ENCODE data around the gene CAPZB. TPM values are rescaled to one million over a fixed set of nuclear protein-coding genes. Genes with fewer than 3 reads are reported as not detected.
"Not testable (repeated sequence)": the region's sequence is repeated elsewhere in the genome, so short reads cannot be mapped to it uniquely, and the experiment has no call there.

Gene CAPZB
- total and polyA plus RNA-seq, 2 experiments from 2014 or later: 229 to 494 TPM

- Histone ChIP-seq H3K36me3 (ENCODE audit: low read depth) (no peaks in the 10 kb centered on the region), H3K4me1 (ENCODE audit: insufficient read depth) (no peaks in the 10 kb centered on the region), H3K9ac (no peak overlapping the region), H3K4me2 (ENCODE audit: unreplicated experiment) (no peak overlapping the region), H3F3A (ENCODE audit: insufficient read depth) (peaks cover 6% of the 10 kb centered on the region), H3K27me3 (replicated peaks; ENCODE audit: insufficient read depth) (no peaks in the 10 kb centered on the region), H3K4me3 (no peak overlapping the region), H2AFZ (no peak overlapping the region), H3K9me3 (ENCODE audit: low read depth) (no peaks in the 10 kb centered on the region), H3K27ac (no peak overlapping the region), H4K20me1 (ENCODE audit: insufficient read depth) (no peaks in the 10 kb centered on the region), H3K9me2 (ENCODE audit: insufficient read depth) (no peaks in the 10 kb centered on the region), H3K79me2 (ENCODE audit: insufficient read depth) (no peaks in the 10 kb centered on the region)
- in situ Hi-C loops (cut with MboI): no loop called here
- no peak for TF ChIP-seq EZH2phosphoT487 (IDR thresholded peaks at IDR 0.05; ENCODE audit: insufficient read depth, low read depth)
- no peak for DNase-seq
These were observed 25.8 kb upstream of the CAPZB start for GRCh38 chr1:19511116-19511515.

- H3K79me2 ChIP-seq (ENCODE audit: insufficient read depth); H4K20me1 ChIP-seq (ENCODE audit: insufficient read depth); H3K9me3 ChIP-seq (ENCODE audit: low read depth); H3K4me2 ChIP-seq (ENCODE audit: unreplicated experiment); DNase-seq; in situ Hi-C loops (cut with MboI); H2AFZ ChIP-seq; H3K4me3 ChIP-seq; H3K27ac ChIP-seq; H3K9me2 ChIP-seq (ENCODE audit: insufficient read depth); H3K27me3 ChIP-seq (replicated peaks; ENCODE audit: insufficient read depth); H3K36me3 ChIP-seq (ENCODE audit: low read depth); H3K9ac ChIP-seq: not testable (repeated sequence)
- Histone ChIP-seq H3F3A (ENCODE audit: insufficient read depth) (peaks cover 20% of the 10 kb centered on the region), H3K4me1 (ENCODE audit: insufficient read depth) (peaks cover 13% of the 10 kb centered on the region)
- WGBS, 2 experiments (ENCODE audit: low coverage in 1 of 2, low lambda C conversion rate in 2 of 2, missing lambda C conversion rate in 2 of 2): 97 to 100% methylated on average over 8 of the region's 8 CpGs
These were observed 24.3 kb upstream of the CAPZB start for GRCh38 chr1:19509647-19510046.

GRCh38 chr1:19507516-19507915 is 22.2 kb upstream of the CAPZB start:
- no peaks in the 10 kb centered on the region for H3K9me2 ChIP-seq (ENCODE audit: insufficient read depth)
- H3K36me3 ChIP-seq (ENCODE audit: low read depth): no peaks in the 10 kb centered on the region
- H3K4me1 ChIP-seq (ENCODE audit: insufficient read depth): peaks cover 13% of the 10 kb centered on the region
- peaks cover 26% of the 10 kb centered on the region for H3F3A ChIP-seq (ENCODE audit: insufficient read depth)
- in situ Hi-C loops (cut with MboI): no loop called here
- H4K20me1 ChIP-seq (ENCODE audit: insufficient read depth): no peaks in the 10 kb centered on the region
- 94 to 98% methylated on average over 4 to 5 of the region's 5 CpGs for WGBS, 2 experiments (ENCODE audit: low coverage in 1 of 2, low lambda C conversion rate in 2 of 2, missing lambda C conversion rate in 2 of 2)
- no peaks in the 10 kb centered on the region for H3K79me2 ChIP-seq (ENCODE audit: insufficient read depth)
- no peak overlapping the region for H3K4me3 ChIP-seq
- no peaks in the 10 kb centered on the region for H3K9me3 ChIP-seq (ENCODE audit: low read depth)
- no peak overlapping the region for H3K4me2 ChIP-seq (ENCODE audit: unreplicated experiment)
- no peaks in the 10 kb centered on the region for H3K27me3 ChIP-seq (replicated peaks; ENCODE audit: insufficient read depth)
- DNase-seq: no peak
- no peak overlapping the region for H3K27ac ChIP-seq
- H2AFZ ChIP-seq: no peak overlapping the region
- TF ChIP-seq EZH2phosphoT487 (IDR thresholded peaks at IDR 0.05; ENCODE audit: insufficient read depth, low read depth): no peak
- no peak for TF ChIP-seq EZH2 (IDR thresholded peaks at IDR 0.05; ENCODE audit: insufficient read depth, poor library complexity, severe bottlenecking)
- H3K9ac ChIP-seq: no peak overlapping the region

- H3K4me3 ChIP-seq: 0 out of 2 replicates have a peak overlapping the region, but pooled peaks have one; percentile 16
- H3K4me2 ChIP-seq (ENCODE audit: unreplicated experiment): peak overlapping the region; percentile 36
- no peaks in the 10 kb centered on the region for H4K20me1 ChIP-seq (ENCODE audit: insufficient read depth)
- H3K4me1 ChIP-seq (ENCODE audit: insufficient read depth): peaks cover 13% of the 10 kb centered on the region
- no peaks in the 10 kb centered on the region for H3K27me3 ChIP-seq (replicated peaks; ENCODE audit: insufficient read depth)
- WGBS, 2 experiments (ENCODE audit: low coverage in 1 of 2, low lambda C conversion rate in 2 of 2, missing lambda C conversion rate in 2 of 2): 31 to 33% methylated on average over 11 of the region's 11 CpGs
- no peak for DNase-seq
- peak overlapping the region; percentile 40 for H3K27ac ChIP-seq
- no peaks in the 10 kb centered on the region for H3K79me2 ChIP-seq (ENCODE audit: insufficient read depth)
- H3K9me3 ChIP-seq (ENCODE audit: low read depth): no peaks in the 10 kb centered on the region
- H3F3A ChIP-seq (ENCODE audit: insufficient read depth): peaks cover 26% of the 10 kb centered on the region
- H3K9ac ChIP-seq: peak overlapping the region; percentile 11; the same call in 1 of the 2 replicates
- peak overlapping the region; percentile 35 for H2AFZ ChIP-seq
- no peaks in the 10 kb centered on the region for H3K9me2 ChIP-seq (ENCODE audit: insufficient read depth)
- H3K36me3 ChIP-seq (ENCODE audit: low read depth): no peaks in the 10 kb centered on the region
- TF ChIP-seq EZH2 (IDR thresholded peaks at IDR 0.05; ENCODE audit: insufficient read depth, poor library complexity, severe bottlenecking) (no peak), EZH2phosphoT487 (IDR thresholded peaks at IDR 0.05; ENCODE audit: insufficient read depth, low read depth) (no peak)
- in situ Hi-C loops (cut with MboI): no loop called here
These were observed 20.5 kb upstream of the CAPZB start for GRCh38 chr1:19505693-19506457.
